ENCODE data around the gene TRIL. TPM values are rescaled to one million over a fixed set of nuclear protein-coding genes. Genes with fewer than 3 reads are reported as not detected.

TRIL gene
- total RNA-seq, 2 experiments from 2014 or later = not detected

DNA sequence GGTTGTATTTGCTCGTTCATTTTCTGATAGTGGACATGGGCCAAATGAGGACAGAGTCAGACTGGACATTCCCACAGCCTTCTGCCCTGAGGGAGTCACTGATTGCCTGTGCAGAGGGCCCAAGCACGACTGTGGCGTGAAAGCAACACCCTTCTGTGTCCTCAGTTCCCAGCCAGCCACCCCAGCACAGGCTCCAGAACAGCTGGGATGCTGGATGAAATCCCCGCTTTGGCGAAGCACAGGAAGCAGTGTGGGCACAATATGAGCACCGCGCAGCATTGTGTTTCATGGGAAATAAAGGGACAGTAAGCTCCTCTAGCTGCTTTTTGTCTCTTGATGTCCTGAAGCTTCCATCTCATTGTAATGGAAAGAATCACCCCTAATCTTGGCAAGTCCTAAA is 20.5 kb downstream of the TRIL start:
- ATAC-seq = no peak
- ChIA-PET POLR2A (no interaction called here), CTCF (interaction anchor here (0.7 to 4.5 kb wide), 3 partner anchors 11 to 280 kb away, joined by 3 to 29 read pairs (median 11); no protein-coding TSS in a partner anchor)
- H3K4me1 Mint-ChIP-seq = no peaks in the 10 kb centered on the region
- no peak overlapping the region for H3K27ac Mint-ChIP-seq
- no peak for DNase-seq
- H3K36me3 Mint-ChIP-seq (ENCODE audit: low read depth) = no peaks in the 10 kb centered on the region
- H3K4me3 Mint-ChIP-seq = no peak overlapping the region
- intact Hi-C loops (cut with DNase I, micrococcal nuclease) = no loop called here
- H3K27me3 Mint-ChIP-seq = peaks cover 14% of the 10 kb centered on the region
- H3K9me3 Mint-ChIP-seq (ENCODE audit: low read depth) = no peaks in the 10 kb centered on the region

- Mint-ChIP-seq H3K4me3 (no peak overlapping the region), H3K4me1 (no peaks in the 10 kb centered on the region), H3K27me3 (peaks cover 17% of the 10 kb centered on the region), H3K9me3 (ENCODE audit: low read depth) (no peaks in the 10 kb centered on the region), H3K36me3 (ENCODE audit: low read depth) (no peaks in the 10 kb centered on the region), H3K27ac (no peak overlapping the region)
- ChIA-PET CTCF (interaction anchor here (0.6 to 4.5 kb wide), 4 partner anchors 10 to 281 kb away, joined by 3 to 29 read pairs (median 8); no protein-coding TSS in a partner anchor), POLR2A (no interaction called here)
- no peak for DNase-seq
- intact Hi-C loops (cut with DNase I, micrococcal nuclease) = no loop called here
- no peak for ATAC-seq
Observed at GRCh38 chr7:28937103-28937502, 21.0 kb downstream of the TRIL start.

GRCh38 chr7:28933846-28934320 is 24.2 kb downstream of the TRIL start:
- H3K27ac Mint-ChIP-seq = no peak overlapping the region
- intact Hi-C loops (cut with DNase I, micrococcal nuclease) = no loop called here
- ATAC-seq = no peak
- POLR2A ChIA-PET = no interaction called here
- no peaks in the 10 kb centered on the region for H3K36me3 Mint-ChIP-seq (ENCODE audit: low read depth)
- DNase-seq = no peak
- H3K9me3 Mint-ChIP-seq (ENCODE audit: low read depth) = no peaks in the 10 kb centered on the region
- no peaks in the 10 kb centered on the region for H3K4me1 Mint-ChIP-seq
- no peak overlapping the region for H3K4me3 Mint-ChIP-seq
- CTCF ChIA-PET = interaction anchor here (0.8 to 4.5 kb wide), 2 partner anchors 11 to 208 kb away, joined by 3 to 29 read pairs; no protein-coding TSS in a partner anchor
- peaks cover 17% of the 10 kb centered on the region for H3K27me3 Mint-ChIP-seq

DNA sequence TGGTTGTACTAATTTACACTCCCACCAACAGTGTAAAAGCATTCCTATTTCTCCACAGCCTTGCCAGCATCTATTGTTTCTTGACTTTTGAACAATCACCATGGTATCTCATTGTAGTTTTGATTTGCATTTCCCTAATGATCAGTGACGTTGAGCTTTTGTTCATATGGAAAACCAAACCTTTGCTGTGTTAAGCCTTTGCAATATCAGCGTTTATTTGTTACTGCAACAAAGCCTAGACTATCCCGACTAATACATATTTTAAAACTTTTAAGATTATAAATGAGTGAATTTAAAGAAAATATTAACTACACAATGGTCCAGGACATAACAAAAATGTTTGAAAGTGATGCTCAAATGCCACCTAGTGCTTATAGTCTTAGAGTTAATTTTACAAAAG is 26.6 kb downstream of the TRIL start:
- ChIA-PET CTCF (interaction anchor here (2.3 kb wide), 1 partner anchor 9 kb away, joined by 11 read pairs; no protein-coding TSS in a partner anchor), POLR2A (no interaction called here)
- peaks cover 21% of the 10 kb centered on the region for H3K27me3 Mint-ChIP-seq
- no peak overlapping the region for H3K4me3 Mint-ChIP-seq
- H3K27ac Mint-ChIP-seq = no peak overlapping the region
- H3K4me1 Mint-ChIP-seq = peaks cover 9% of the 10 kb centered on the region
- DNase-seq (no peak), ATAC-seq (no peak)
- H3K9me3 Mint-ChIP-seq (ENCODE audit: low read depth) = no peaks in the 10 kb centered on the region
- intact Hi-C loops (cut with DNase I, micrococcal nuclease) = no loop called here
- no peaks in the 10 kb centered on the region for H3K36me3 Mint-ChIP-seq (ENCODE audit: low read depth)

GRCh38 chr7:28926871-28927597 is 31.1 kb downstream of the TRIL start:
- POLR2A ChIA-PET = no interaction called here
- peak overlapping the region; percentile 71 for H3K4me3 Mint-ChIP-seq
- CTCF ChIA-PET = interaction anchor here (0.5 to 10.0 kb wide), 43 partner anchors 8 to 1577 kb away, joined by 3 to 241 read pairs (median 5); no protein-coding TSS in a partner anchor
- intact Hi-C loops (cut with DNase I, micrococcal nuclease) = loop anchor here (1.0 kb wide), 2 partner anchors 175 to 179 kb away; no protein-coding TSS in a partner anchor
- no peak overlapping the region for H3K27ac Mint-ChIP-seq
- peak; percentile 65 for DNase-seq
- peaks cover 15% of the 10 kb centered on the region for H3K27me3 Mint-ChIP-seq
- no peaks in the 10 kb centered on the region for H3K36me3 Mint-ChIP-seq (ENCODE audit: low read depth)
- H3K9me3 Mint-ChIP-seq (ENCODE audit: low read depth) = no peaks in the 10 kb centered on the region
- ATAC-seq = peak; percentile 92
- H3K4me1 Mint-ChIP-seq = peaks cover 21% of the 10 kb centered on the region

DNA sequence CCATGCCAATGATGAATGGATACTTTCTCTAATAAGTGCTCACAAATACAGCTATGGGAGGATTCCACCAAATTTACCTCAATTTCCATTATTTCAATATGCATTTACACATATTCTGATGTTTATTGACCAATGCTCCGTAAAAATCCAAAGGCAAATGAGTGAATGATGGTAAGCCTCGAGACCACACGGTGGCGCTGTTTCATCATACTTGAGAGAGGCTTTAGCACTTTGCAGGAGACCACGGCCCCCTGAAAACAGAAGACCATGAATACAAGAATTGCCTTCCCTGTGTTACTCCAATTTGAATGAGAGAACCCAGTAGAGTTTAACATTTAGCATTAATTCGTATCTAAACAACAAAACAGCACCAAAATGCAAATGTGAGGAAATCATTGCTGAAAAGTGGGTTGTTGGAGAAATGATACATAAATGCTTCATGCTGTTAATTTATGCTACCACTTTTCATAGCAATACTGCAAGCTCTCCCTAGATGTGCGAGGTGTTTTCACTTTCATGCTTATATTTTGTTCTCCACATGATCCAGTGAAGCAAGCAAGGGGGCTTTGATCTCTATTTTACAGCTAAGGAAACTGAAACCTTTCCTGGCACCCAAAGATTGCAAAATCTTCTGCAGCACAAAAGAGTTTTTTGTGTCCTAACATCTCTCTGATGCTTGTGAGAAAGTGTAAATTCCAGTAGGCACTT is 35.4 kb downstream of the TRIL start:
- Mint-ChIP-seq H3K4me3 (no peak overlapping the region), H3K36me3 (ENCODE audit: low read depth) (no peaks in the 10 kb centered on the region), H3K27me3 (peaks cover 12% of the 10 kb centered on the region), H3K9me3 (ENCODE audit: low read depth) (no peaks in the 10 kb centered on the region), H3K4me1 (peaks cover 21% of the 10 kb centered on the region), H3K27ac (no peak overlapping the region)
- intact Hi-C loops (cut with DNase I, micrococcal nuclease) = loop anchor here (1.0 to 5.0 kb wide), 5 partner anchors 180 to 486 kb away; no protein-coding TSS in a partner anchor
- CTCF ChIA-PET = interaction anchor here (0.6 to 10.0 kb wide), 36 partner anchors 9 to 1139 kb away, joined by 3 to 241 read pairs (median 6); partner anchors contain the start of gene TRIL
- POLR2A ChIA-PET = no interaction called here
- peak; percentile 39 for ATAC-seq
- peak; percentile 78 for DNase-seq

- POLR2A ChIA-PET = no interaction called here
- H3K9me3 Mint-ChIP-seq (ENCODE audit: low read depth) = no peaks in the 10 kb centered on the region
- DNase-seq (peak; percentile 48), ATAC-seq (peak; percentile 89)
- CTCF ChIA-PET = interaction anchor here (0.6 to 10.0 kb wide), 47 partner anchors 10 to 1500 kb away, joined by 3 to 241 read pairs (median 5); partner anchors contain the start of gene TRIL
- H3K4me3 Mint-ChIP-seq = no peak overlapping the region
- intact Hi-C loops (cut with DNase I, micrococcal nuclease) = loop anchor here (1.0 to 5.0 kb wide), 5 partner anchors 180 to 486 kb away; no protein-coding TSS in a partner anchor
- H3K27me3 Mint-ChIP-seq = peaks cover 7% of the 10 kb centered on the region
- H3K36me3 Mint-ChIP-seq (ENCODE audit: low read depth) = no peaks in the 10 kb centered on the region
- no peak overlapping the region for H3K27ac Mint-ChIP-seq
- peaks cover 15% of the 10 kb centered on the region for H3K4me1 Mint-ChIP-seq
Observed at GRCh38 chr7:28921822-28922221, 36.3 kb downstream of the TRIL start.

DNA sequence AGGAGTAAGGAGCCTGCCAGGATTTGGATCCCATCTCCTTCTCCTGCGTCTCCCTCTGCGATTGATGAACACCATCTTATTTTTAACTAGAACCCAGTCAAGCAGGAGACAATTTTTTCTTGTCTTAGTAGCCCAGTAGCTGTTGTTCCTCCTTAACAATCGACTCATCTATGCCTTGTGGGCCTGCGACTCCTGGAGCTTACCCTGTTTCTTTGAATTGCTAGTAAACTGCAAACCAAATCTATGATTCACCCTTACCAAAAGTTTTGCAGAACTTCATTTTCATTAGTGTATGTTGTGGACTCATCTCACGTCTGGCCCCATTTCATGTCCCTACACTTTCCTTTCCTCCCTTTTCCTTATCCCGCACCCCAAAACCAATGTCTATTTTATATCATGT is 37.7 kb downstream of the TRIL start:
- no peak for DNase-seq
- ChIA-PET CTCF (interaction anchor here (0.7 to 10.0 kb wide), 14 partner anchors 10 to 491 kb away, joined by 3 to 241 read pairs (median 18); no protein-coding TSS in a partner anchor), POLR2A (no interaction called here)
- Mint-ChIP-seq H3K9me3 (ENCODE audit: low read depth) (no peaks in the 10 kb centered on the region), H3K36me3 (ENCODE audit: low read depth) (no peaks in the 10 kb centered on the region), H3K27me3 (peaks cover 3% of the 10 kb centered on the region), H3K4me3 (no peak overlapping the region), H3K27ac (no peak overlapping the region), H3K4me1 (peaks cover 11% of the 10 kb centered on the region)
- no peak for ATAC-seq
- intact Hi-C loops (cut with DNase I, micrococcal nuclease) = loop anchor here in 1 of 2 experiments (5.0 kb wide), 1 partner anchor 267 kb away; no protein-coding TSS in a partner anchor

DNA sequence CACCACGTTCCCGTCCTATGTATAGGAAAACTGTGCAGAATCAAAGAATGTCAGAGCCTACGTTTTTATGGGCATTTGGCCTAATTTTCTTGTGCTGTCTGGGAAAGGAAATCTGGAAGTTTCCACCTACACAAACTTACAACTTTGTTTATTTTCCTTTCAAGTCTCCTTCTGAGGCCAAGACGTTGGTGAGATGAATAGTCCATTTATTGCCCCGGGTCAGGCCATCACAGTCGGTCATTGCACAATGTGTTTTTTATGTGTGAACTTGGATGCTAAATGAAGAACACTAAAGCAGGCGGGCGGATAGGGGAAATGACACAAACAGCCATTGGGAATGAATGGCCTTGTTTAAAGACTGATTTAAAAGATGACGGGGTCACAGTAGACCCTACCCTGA is 38.6 kb downstream of the TRIL start:
- no peaks in the 10 kb centered on the region for H3K36me3 Mint-ChIP-seq (ENCODE audit: low read depth)
- DNase-seq (no peak), ATAC-seq (no peak)
- H3K4me1 Mint-ChIP-seq = peaks cover 11% of the 10 kb centered on the region
- intact Hi-C loops (cut with DNase I, micrococcal nuclease) = no loop called here
- no peak overlapping the region for H3K4me3 Mint-ChIP-seq
- CTCF ChIA-PET = interaction anchor here (3.3 to 4.5 kb wide), 3 partner anchors 172 to 490 kb away, joined by 25 to 60 read pairs (median 28); no protein-coding TSS in a partner anchor
- H3K9me3 Mint-ChIP-seq (ENCODE audit: low read depth) = no peaks in the 10 kb centered on the region
- POLR2A ChIA-PET = no interaction called here
- peaks cover under 1% of the 10 kb centered on the region for H3K27me3 Mint-ChIP-seq
- H3K27ac Mint-ChIP-seq = no peak overlapping the region

DNA sequence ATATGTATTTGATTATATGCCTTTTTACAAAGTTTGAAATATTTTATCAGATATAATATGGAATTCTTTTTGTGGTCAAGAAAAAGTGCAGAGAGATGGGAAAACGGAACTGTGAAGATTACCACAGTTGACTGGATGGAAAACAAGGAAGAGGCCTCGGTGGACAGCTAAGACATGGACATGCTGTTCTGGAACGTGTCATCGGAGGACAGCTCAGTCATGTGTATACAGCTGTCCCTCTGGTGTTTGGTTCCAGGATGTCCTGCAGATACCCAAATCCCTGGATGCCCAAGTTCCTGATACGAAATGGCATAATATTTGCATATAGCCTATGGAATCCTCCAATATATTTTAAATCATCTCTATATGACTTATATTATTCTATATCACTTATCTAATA is 49.4 kb downstream of the TRIL start:
- H3K27ac Mint-ChIP-seq = no peak overlapping the region
- POLR2A ChIA-PET = no interaction called here
- CTCF ChIA-PET = interaction anchor here (1.5 to 6.3 kb wide), 3 partner anchors 13 to 500 kb away, joined by 3 to 72 read pairs (median 5); no protein-coding TSS in a partner anchor
- H3K9me3 Mint-ChIP-seq (ENCODE audit: low read depth) = no peaks in the 10 kb centered on the region
- no peaks in the 10 kb centered on the region for H3K4me1 Mint-ChIP-seq
- DNase-seq = no peak
- intact Hi-C loops (cut with DNase I, micrococcal nuclease) = no loop called here
- H3K27me3 Mint-ChIP-seq = peaks cover 10% of the 10 kb centered on the region
- no peak for ATAC-seq
- H3K4me3 Mint-ChIP-seq = no peak overlapping the region
- H3K36me3 Mint-ChIP-seq (ENCODE audit: low read depth) = no peaks in the 10 kb centered on the region

DNA sequence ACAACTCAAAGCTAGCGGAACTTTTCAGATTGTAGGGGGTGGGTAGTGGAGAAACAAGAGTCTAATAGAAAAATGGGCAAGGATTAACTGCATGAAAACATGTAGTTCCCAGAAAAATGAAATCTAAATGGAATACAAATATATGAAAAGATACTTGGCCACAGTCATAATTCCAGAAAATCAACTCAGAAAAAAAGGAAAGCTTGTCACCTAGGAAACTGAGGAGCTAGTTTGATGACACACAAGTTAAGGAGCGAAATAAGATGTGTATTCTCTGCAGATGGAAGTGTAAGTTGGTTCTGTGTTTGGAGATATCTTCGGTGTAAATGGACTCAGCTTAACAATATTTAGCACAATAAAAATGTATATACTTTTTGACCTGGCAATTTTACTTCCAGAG is 52.7 kb downstream of the TRIL start:
- ATAC-seq (no peak), DNase-seq (no peak)
- POLR2A ChIA-PET = no interaction called here
- Mint-ChIP-seq H3K36me3 (ENCODE audit: low read depth) (no peaks in the 10 kb centered on the region), H3K4me1 (no peaks in the 10 kb centered on the region), H3K27me3 (peaks cover 8% of the 10 kb centered on the region), H3K4me3 (no peak overlapping the region), H3K27ac (no peak overlapping the region), H3K9me3 (ENCODE audit: low read depth) (no peaks in the 10 kb centered on the region)
- CTCF ChIA-PET = interaction anchor here (0.7 to 1.5 kb wide), 4 partner anchors 15 to 532 kb away, joined by 3 to 5 read pairs (median 3); no protein-coding TSS in a partner anchor
- intact Hi-C loops (cut with DNase I, micrococcal nuclease) = no loop called here

Data from activated CD4-positive, alpha-beta T cell treated with anti-CD3 and anti-CD28 coated beads for 36 hours (primary cell).